Measurements from ENCODE around the gene ROBO2. TPM values are rescaled to one million over a fixed set of nuclear protein-coding genes. Genes with fewer than 3 reads are reported as not detected.

Gene ROBO2
- total and polyA plus RNA-seq, 7 donors, result 0.23 to 2.9 (median 0.38) TPM; not detected in 1

DNA sequence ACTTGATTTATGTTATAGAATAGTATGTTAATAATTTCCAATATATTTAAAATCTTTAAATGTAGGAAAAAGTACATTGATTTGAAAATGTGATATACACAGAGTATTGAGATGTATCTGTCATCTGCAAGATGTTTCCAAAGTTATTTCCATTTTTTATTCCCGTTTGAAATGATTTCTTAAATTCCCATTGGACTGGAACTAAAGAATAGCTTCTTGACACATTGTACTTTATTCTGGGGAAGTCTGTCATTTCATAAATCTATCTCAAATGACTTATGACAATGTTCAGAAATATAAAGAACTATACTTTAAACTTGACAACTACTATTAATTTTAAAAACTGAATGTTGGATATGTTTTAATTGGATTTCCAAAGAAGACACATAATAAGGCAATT lies 489.6 kb downstream of the ROBO2 start:
- Histone ChIP-seq H3K36me3 (no peaks in the 10 kb centered on the region), H3K9me3 (peaks cover 0 to 3% (median 0%) of the 10 kb centered on the region in 4 donors), H3K27ac (no peak overlapping the region), H3K4me1 (no peaks in the 10 kb centered on the region), H3K4me3 (no peak overlapping the region), H3K27me3 (no peaks in the 10 kb centered on the region)
- DNase-seq, result no peak
- WGBS, 2 donors, result 52 to 75% methylated on average over 1 of the region's 1 CpG
- intact Hi-C loops (cut with DNase I), result no loop called here
- TF ChIP-seq POLR2A (IDR thresholded peaks at IDR 0.05) (no peak), EP300 (IDR thresholded peaks at IDR 0.05) (no peak), POLR2AphosphoS5 (IDR thresholded peaks at IDR 0.05) (no peak)
- TF ChIP-seq, protein P1, sequence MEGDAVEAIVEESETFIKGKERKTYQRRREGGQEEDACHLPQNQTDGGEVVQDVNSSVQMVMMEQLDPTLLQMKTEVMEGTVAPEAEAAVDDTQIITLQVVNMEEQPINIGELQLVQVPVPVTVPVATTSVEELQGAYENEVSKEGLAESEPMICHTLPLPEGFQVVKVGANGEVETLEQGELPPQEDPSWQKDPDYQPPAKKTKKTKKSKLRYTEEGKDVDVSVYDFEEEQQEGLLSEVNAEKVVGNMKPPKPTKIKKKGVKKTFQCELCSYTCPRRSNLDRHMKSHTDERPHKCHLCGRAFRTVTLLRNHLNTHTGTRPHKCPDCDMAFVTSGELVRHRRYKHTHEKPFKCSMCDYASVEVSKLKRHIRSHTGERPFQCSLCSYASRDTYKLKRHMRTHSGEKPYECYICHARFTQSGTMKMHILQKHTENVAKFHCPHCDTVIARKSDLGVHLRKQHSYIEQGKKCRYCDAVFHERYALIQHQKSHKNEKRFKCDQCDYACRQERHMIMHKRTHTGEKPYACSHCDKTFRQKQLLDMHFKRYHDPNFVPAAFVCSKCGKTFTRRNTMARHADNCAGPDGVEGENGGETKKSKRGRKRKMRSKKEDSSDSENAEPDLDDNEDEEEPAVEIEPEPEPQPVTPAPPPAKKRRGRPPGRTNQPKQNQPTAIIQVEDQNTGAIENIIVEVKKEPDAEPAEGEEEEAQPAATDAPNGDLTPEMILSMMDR (IDR thresholded peaks at IDR 0.05), result no peak

DNA sequence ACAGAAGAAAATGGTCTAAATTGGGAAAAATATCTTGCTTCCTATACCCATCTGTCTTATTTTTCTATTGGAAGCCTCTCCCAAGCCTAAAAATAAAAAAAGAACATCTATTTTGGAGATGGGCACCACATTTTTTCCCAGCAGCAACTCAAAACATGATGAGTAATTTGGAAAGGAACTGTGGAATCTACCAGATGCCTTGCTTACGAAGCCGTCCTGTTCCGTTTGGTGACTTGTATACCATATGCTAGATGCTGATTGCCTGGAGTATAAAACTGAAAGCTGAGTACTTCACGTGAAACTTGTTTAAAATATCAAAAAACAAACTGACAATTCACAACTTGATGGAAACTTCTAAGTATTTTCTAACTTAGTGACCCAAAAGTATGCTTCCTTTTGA lies 491.0 kb downstream of the ROBO2 start:
- intact Hi-C loops (cut with DNase I), result no loop called here
- TF ChIP-seq POLR2AphosphoS5 (IDR thresholded peaks at IDR 0.05), result no peak
- TF ChIP-seq, protein P1 (IDR thresholded peaks at IDR 0.05), result no peak
- TF ChIP-seq EP300 (IDR thresholded peaks at IDR 0.05), result no peak
- TF ChIP-seq POLR2A (IDR thresholded peaks at IDR 0.05), result no peak
- H3K4me3 ChIP-seq, result no peak overlapping the region
- no peaks in the 10 kb centered on the region for H3K4me1 ChIP-seq
- H3K27ac ChIP-seq, result no peak overlapping the region
- no peak for DNase-seq
- H3K36me3 ChIP-seq, result no peaks in the 10 kb centered on the region
- H3K27me3 ChIP-seq, result no peaks in the 10 kb centered on the region
- H3K9me3 ChIP-seq, result peaks cover 0 to 3% (median 0%) of the 10 kb centered on the region in 4 donors
- WGBS, 2 donors, result 71 to 73% methylated on average over 4 of the region's 4 CpGs

DNA sequence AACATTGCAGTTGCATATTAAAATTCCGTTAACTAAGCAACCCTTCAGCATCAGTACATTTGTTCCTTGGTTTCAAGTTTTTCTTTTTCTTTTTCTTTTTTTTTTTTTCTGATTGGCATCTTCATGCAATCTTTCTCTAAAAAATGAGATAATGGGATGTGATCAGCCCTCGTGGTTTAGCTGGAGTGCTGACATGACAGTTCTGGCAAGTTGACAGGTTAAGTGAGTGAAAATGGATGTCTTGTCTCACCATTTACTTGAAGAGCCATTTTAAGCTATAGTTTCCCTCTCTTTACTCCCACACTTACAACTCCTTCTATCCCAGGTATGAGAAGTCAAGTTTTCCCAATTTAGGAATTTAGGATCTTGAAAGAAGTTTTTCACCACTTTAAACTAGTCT lies 495.2 kb downstream of the ROBO2 start:
- H3K27me3 ChIP-seq, result no peaks in the 10 kb centered on the region
- no peak overlapping the region for H3K4me3 ChIP-seq
- no peaks in the 10 kb centered on the region for H3K4me1 ChIP-seq
- intact Hi-C loops (cut with DNase I), result no loop called here
- H3K27ac ChIP-seq, result no peak overlapping the region
- WGBS, 2 donors, result 71 to 76% methylated on average over 2 of the region's 2 CpGs
- no peaks in the 10 kb centered on the region for H3K36me3 ChIP-seq
- TF ChIP-seq EP300 (IDR thresholded peaks at IDR 0.05) (no peak), POLR2A (IDR thresholded peaks at IDR 0.05) (no peak), POLR2AphosphoS5 (IDR thresholded peaks at IDR 0.05) (no peak)
- TF ChIP-seq, protein P1 (IDR thresholded peaks at IDR 0.05), result no peak
- H3K9me3 ChIP-seq, result peaks cover 0 to 3% (median 0%) of the 10 kb centered on the region in 4 donors
- DNase-seq, result no peak

DNA sequence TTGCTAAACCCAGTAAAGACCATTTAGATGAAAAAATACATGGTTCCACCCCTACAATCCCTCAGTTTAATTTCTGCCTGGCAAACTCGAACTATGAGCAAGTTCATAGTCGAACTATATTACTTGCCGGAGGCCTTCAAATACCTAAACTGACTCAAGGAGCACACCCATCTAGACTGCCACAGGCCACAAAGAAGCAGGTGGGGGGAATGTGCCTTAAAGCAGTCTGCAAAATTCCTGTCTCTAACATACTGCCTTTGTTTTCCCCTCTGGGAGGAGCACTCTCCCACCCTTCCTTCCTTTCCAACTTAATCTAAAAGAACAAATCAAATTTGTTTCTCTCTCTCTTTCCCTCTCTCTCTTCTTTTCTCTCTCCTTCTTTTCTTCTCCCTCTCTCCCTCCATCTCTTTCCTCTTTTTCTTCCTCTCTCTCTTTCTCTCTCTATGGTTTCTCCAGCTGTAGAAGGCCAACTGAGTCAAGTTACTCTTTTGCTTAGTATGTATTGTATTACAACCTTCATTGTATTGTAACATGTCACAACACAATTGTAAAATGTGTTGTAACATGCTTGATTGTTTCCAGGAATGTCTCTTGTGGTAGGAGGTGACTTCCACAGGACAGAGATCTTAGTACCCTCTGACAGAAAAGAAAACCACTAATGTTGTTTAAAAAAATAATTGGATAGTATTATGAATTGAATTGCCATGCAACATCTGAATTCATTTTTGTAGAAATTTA lies 496.3 kb downstream of the ROBO2 start:
- Histone ChIP-seq H3K27me3 (no peaks in the 10 kb centered on the region), H3K27ac (no peak overlapping the region), H3K4me3 (no peak overlapping the region), H3K36me3 (no peaks in the 10 kb centered on the region), H3K4me1 (no peaks in the 10 kb centered on the region), H3K9me3 (peaks cover 0 to 3% (median 0%) of the 10 kb centered on the region in 4 donors)
- DNase-seq, result no peak
- WGBS, 2 donors, result 81 to 89% methylated on average over 3 of the region's 3 CpGs
- TF ChIP-seq, protein P1 (IDR thresholded peaks at IDR 0.05), result no peak
- no peak for TF ChIP-seq EP300 (IDR thresholded peaks at IDR 0.05)
- no peak for TF ChIP-seq POLR2AphosphoS5 (IDR thresholded peaks at IDR 0.05)
- TF ChIP-seq POLR2A (IDR thresholded peaks at IDR 0.05), result no peak
- intact Hi-C loops (cut with DNase I), result no loop called here
